ENCODE results near the gene MICB. TPM values are rescaled to one million over a fixed set of nuclear protein-coding genes. Genes with fewer than 3 reads are reported as not detected.
"Not testable (repeated sequence)": the region's sequence is repeated elsewhere in the genome, so short reads cannot be mapped to it uniquely, and the experiment has no call there.

Gene MICB
- 24.8 and 29.2 TPM in 2 replicates for total RNA-seq

DNA sequence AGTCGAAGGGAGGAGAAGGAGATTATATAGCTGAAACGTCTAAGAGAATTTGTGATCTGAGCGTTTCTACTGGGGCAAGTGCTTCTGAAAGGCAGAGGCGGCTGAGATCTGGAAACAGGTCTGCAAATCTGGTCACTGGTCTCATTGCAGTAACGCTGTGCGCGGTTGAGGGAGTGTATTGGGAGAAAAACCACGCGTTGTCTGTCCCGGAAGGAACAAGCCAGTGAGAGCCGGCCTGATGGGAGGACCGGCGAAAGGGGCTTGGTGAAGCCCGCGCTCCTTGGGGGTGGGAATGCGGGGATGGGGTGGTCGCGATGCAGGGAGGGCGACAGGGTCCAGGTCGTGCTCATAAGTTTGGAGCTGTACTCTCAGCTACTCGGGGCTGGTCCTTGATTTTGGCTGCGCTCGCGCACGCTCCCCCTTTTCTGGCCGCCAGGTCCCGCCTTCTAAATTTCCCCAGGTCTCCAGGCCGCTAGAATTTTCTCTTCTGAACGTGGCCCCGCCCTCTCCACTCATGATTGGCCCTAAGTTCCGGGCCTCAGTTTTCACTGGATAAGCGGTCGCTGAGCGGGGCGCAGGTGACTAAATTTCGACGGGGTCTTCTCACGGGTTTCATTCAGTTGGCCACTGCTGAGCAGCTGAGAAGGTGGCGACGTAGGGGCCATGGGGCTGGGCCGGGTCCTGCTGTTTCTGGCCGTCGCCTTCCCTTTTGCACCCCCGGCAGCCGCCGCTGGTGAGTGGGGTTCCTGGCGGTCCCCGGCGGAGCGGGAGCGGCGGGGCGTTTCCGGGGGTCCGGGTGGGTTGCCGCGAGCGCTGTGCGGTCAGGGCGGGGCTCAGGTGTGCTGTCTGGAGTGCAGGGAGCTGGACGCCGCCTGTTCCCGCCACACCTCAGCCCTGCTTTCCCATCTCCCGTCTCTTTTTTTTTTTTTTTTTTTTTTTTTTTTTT, at the start of gene MICB:
Gene MICB, plus strand, starts transcription at position 615 of the 946 bp plus-strand sequence. Its CDS starts 49 bp downstream, at position 664.
- DNase-seq (ENCODE audit: low read depth, low spot score) = peak; percentile 46

GRCh38 chr6:31450751-31451150, 47.2 kb upstream of the MICB start:
- DNase-seq (ENCODE audit: low read depth, low spot score) = no peak

DNA sequence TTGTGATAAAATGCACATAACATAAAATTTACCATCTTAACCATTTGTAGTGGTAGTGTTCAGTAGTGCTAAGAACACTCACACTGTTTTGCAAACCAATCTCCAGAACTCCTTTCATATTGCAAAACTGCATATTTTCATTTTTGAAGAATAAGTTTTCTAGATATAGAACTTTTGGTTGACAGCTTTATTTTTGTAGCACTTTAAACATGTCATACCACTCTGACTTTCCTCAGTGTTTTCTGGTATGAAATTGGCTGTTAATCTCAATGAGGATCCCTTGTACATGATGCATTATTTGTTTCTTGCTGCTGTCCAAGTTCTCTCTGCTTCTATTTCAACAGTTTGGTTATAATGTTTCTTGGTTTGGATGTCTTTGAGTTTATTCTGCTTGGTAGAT, 45.1 kb upstream of the MICB start:
- no peak for DNase-seq (ENCODE audit: low read depth, low spot score)

GRCh38 chr6:31453259-31453658, 44.7 kb upstream of the MICB start:
- no peak for DNase-seq (ENCODE audit: low read depth, low spot score)

DNA sequence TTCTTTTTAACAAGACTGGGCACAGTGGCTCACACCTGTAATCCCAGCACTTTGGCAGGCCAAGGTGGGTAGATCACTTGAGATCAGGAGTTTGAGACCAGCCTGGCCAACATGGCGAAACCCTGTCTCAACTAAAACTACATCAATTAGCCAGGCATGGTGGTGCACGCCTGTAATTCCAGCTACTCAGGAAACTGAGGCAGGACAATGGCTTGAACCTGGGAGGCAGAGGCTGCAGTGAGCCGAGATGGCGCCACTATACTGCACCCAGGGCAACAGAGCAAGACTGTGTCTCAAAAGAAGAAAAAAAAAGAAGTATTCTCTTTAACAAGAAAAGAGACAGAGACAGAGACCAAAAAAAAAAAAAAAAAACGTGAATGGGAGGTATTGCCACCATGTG, 38.1 kb upstream of the MICB start:
- not testable (repeated sequence) for DNase-seq (ENCODE audit: low read depth, low spot score)

DNA sequence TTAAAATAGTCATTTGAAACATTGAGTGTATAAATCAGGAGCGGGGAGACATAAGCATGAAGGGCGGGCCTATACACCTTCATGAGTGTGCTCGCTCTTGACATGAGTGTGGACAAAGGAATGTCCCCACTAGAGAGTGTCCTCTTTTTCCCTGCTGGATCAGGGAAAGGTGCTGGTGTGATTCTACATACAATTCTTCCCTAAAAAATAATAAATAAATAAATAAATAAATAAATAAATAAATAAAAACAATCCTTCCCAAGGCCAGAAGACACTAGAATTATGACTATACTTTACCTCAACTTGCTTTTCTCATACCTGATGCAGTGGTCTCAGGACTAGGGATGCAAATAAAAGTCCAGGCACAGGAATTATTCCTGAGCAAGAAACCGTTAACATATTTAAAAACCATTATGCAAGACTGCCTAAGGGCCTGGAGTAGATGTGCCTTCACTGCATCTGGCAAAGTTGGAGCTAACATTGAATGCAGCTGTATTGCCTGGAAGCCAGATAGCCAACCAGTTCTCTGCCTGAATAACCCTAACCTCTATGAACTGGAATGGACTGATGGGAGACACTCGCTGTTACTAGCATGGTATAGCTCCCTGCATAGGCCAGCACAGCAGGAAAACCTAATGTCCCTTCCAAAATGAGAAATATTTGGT, 37.5 kb upstream of the MICB start:
- no peak for DNase-seq (ENCODE audit: low read depth, low spot score)

DNA sequence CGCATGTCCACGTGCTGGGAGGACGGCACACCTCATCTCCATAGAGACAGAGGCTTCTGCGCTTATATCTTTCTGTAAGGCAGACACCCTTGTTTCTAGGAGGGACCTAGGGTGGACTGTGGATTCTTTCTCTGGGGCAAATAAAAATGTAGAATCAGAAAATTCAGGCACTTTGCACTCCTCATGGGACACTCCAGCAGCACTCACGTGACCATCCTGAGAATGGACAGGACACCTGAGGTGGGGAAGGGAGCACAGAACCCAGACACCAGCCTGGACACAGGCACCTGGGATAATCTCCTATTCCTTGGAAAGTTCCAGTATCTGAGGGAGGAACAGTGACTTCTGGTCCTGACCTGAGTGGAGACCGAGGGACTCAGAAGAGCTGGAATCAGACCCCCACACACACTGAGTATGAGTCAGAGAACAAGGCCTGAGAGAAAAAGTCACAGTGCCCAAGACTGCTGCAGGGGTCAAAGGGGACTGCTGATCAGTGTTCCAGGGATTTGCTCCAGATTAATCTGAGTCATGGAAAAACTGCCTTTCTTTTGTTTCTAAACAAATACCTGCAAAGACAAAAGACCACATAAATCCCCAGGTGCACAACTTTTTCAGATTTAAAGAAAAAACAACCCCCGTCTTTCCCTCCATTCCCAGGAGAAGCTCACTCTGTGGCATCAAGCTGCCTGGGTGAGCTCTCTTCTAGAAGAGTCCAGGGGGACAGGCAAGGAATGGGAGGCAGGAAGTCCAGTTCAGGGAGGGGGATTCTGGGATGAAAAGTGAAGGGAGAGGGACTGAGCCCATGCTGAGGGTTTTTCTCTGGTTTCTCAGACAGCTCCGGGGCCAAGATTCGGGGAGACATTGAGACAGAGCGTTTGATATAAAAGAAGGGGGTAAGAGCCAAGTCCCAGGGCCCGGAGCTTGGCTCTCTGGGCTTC, 35.6 kb upstream of the MICB start:
- DNase-seq (ENCODE audit: low read depth, low spot score) = no peak

GRCh38 chr6:31462964-31463870, 34.7 kb upstream of the MICB start:
- peak; percentile 46 for DNase-seq (ENCODE audit: low read depth, low spot score)

DNA sequence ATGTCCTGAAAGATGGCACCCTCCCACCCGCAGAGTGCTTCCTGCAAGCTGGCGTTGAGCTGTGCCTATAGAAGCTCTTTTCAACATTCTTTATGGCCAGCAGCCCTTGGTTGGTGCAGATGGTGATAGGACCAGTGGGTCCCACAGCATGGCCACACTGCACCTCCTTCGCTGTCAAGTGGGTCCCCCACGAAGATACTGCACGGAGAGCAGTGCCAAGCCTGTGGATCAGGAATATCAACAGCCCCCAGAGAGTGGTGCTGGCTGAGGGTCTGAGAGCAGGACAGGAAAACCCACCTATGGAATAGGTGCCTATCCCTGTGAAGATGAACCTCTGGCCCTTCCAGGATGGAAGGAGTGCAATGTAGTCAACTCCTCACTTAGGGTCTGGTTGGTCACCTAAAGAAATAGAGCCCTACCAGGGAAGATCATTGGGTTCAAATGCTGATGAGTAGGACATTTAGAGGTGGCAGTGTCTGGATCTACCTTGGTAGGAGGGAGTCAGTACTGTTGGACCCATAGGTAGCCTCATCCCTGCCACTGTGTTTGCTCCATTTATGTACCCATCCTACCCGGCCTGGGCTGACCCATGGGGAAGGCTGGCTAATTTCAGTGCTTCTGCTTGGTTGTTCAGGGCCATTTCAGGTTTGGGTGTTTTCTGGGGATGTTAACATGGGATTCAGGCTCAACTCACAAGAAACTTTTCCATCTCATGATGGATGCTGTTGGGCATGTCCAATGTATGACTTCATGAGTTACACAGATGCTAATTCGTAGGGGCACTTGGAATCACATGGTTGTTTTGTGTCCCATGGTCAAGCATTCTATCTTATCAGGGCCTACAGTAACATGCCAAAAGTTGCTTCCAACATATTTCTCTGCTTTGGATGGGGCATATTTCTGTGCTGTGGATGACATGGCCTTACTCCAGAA, 33.4 kb upstream of the MICB start:
- DNase-seq (ENCODE audit: low read depth, low spot score) = no peak

- DNase-seq (ENCODE audit: low read depth, low spot score) = no peak
Observed at GRCh38 chr6:31465185-31465536, 32.8 kb upstream of the MICB start.

DNA sequence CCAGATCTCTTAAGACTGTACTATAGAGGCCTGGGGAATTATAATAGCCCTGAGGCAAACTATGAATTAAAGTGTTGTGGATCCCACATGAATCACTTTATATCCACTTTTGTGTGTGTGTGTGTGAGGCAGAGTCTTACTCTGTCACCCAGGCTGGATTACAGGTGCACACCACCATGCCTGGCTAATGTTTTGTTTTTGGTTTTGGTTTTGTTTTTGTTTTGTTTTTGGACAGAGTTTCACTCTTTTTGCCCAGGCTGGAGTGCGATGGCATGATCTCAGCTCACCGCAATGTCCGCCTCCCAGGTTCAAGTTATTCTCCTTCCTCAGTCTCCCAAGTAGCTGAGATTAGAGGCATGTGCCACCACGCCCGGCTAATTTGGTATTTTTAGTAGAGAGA, 32.2 kb upstream of the MICB start:
- no peak for DNase-seq (ENCODE audit: low read depth, low spot score)

- no peak for DNase-seq (ENCODE audit: low read depth, low spot score)
Observed at GRCh38 chr6:31466466-31466865, 31.5 kb upstream of the MICB start.

GRCh38 chr6:31467151-31467550, 30.8 kb upstream of the MICB start:
- no peak for DNase-seq (ENCODE audit: low read depth, low spot score)

DNA sequence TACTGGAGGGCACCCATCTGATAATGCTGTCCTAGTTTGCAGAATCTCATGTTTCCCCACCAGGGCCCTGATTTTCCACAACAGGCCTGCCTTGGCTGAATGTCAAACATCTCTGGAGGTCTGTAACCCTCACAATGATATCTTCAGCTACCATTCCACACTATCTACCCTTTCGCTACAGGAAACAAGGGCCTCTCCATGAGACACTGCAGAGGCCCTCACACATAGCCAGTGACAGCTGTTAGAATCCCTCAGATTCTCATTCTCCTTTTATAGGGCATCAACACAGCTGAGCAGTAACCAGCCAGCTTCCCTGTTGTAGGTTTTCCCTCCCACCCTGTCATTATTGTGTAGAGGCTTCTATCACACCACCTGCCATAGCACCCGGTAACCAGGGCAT, 29.6 kb upstream of the MICB start:
- DNase-seq (ENCODE audit: low read depth, low spot score) = no peak

GRCh38 chr6:31470801-31471200, 27.1 kb upstream of the MICB start:
- no peak for DNase-seq (ENCODE audit: low read depth, low spot score)

GRCh38 chr6:31471711-31472110, 26.2 kb upstream of the MICB start:
- DNase-seq (ENCODE audit: low read depth, low spot score) = no peak

- DNase-seq (ENCODE audit: low read depth, low spot score) = no peak
Observed at GRCh38 chr6:31472259-31472658, 25.7 kb upstream of the MICB start.

DNA sequence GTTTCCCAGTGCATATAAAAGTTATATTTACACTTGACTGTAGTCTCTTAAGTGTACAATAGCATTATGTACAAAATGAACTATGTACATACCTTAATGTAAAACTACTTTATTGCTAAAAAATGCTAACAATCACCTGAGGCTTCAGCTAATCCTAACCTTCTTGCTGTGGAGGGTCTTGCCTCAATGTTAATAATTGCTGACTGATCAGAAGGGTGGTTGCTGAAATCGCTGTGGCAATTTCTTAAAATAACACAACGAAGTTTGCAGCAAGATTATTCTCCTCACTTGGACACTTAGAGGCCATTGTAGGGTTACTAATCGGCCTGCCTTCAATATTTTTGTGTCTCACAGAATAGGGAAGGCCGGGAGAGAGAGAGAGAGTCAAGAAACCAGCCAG, 24.7 kb upstream of the MICB start:
- DNase-seq (ENCODE audit: low read depth, low spot score) = no peak
